HG03095 (cell line): ENCODE results near the gene KLHL36.
A peak's percentile ranks its signal among the peaks of the same experiment; 100 is the strongest.
"Not testable (repeated sequence)": the region's sequence is repeated elsewhere in the genome, so short reads cannot be mapped to it uniquely, and the experiment has no call there.

Experiments used
- ATAC-seq: cut with Tn5 transposase; IDR thresholded peaks from one replicate; pipeline ENCODE4 v1.9.1; 2021; ENCODE audit warnings: moderate library complexity; ENCODE audit not compliant: unreplicated experiment

KLHL36 gene

GRCh38 chr16:84690088-84690819 lies 41.9 kb downstream of the KLHL36 start:
- ATAC-seq, result no peak

- no peak for ATAC-seq
These were observed 44.3 kb downstream of the KLHL36 start for GRCh38 chr16:84692451-84693214.

GRCh38 chr16:84693869-84694268 lies 45.6 kb downstream of the KLHL36 start:
- ATAC-seq, result not testable (repeated sequence)

GRCh38 chr16:84694980-84695379 lies 46.7 kb downstream of the KLHL36 start:
- ATAC-seq, result no peak

GRCh38 chr16:84699147-84699711 lies 50.9 kb downstream of the KLHL36 start:
- no peak for ATAC-seq

- ATAC-seq, result peak; percentile 64
These were observed 51.6 kb downstream of the KLHL36 start, which contains the start of gene USP10 for GRCh38 chr16:84699712-84700445. TSS of gene USP10 (plus strand) at chr16:84700000. CDS start at chr16:84700091, 91 bp downstream.

GRCh38 chr16:84700446-84701300 lies 52.4 kb downstream of the KLHL36 start:
- peak; percentile 24 for ATAC-seq

GRCh38 chr16:84703681-84704080 lies 55.4 kb downstream of the KLHL36 start:
- no peak for ATAC-seq

GRCh38 chr16:84704253-84704652 lies 55.9 kb downstream of the KLHL36 start:
- no peak for ATAC-seq

- no peak for ATAC-seq
These were observed 58.5 kb downstream of the KLHL36 start for GRCh38 chr16:84706856-84707255.

GRCh38 chr16:84709609-84710008 lies 61.3 kb downstream of the KLHL36 start:
- no peak for ATAC-seq

GRCh38 chr16:84710686-84711085 lies 62.4 kb downstream of the KLHL36 start:
- ATAC-seq, result no peak
